ENCODE measurements around the gene INO80E.

- TF ChIP-seq CTCF (IDR thresholded peaks at IDR 0.05; ENCODE audit: extremely low read depth in 1 of 2, insufficient read depth in 1 of 2, low read depth in 1 of 2, low read length in 2 of 2): no peak
- no peak for TF ChIP-seq POLR2A (IDR thresholded peaks at IDR 0.05; ENCODE audit: low read depth, low read length)
- no peak for TF ChIP-seq JUN (IDR thresholded peaks at IDR 0.05; ENCODE audit: borderline replicate concordance, insufficient read depth, insufficient read length, low read depth)
- no peak for TF ChIP-seq POLR2AphosphoS5 (IDR thresholded peaks at IDR 0.05; ENCODE audit: insufficient read depth, low read depth, low read length)
- no peak for TF ChIP-seq FOS (IDR thresholded peaks at IDR 0.05; ENCODE audit: borderline replicate concordance, insufficient read depth, low read length)
- no peak for TF ChIP-seq MAX (IDR thresholded peaks at IDR 0.05; ENCODE audit: insufficient read depth, insufficient read length)
- no peak for TF ChIP-seq EZH2 (IDR thresholded peaks at IDR 0.05; ENCODE audit: borderline replicate concordance, low read depth, low read length, severe bottlenecking)
- TF ChIP-seq GATA2 (IDR thresholded peaks at IDR 0.05; ENCODE audit: insufficient read depth, insufficient read length, low read depth, low read length): no peak
Observed at GRCh38 chr16:30010844-30011713, 15.0 kb downstream of the INO80E start, which contains the start of gene DOC2A.

All from endothelial cell of umbilical vein (primary cell).